MCF 10A (cell line): Measurements from ENCODE around the gene HPCAL1. TPM values are rescaled to one million over a fixed set of nuclear protein-coding genes. Genes with fewer than 3 reads are reported as not detected.
"Not testable (repeated sequence)": the region's sequence is repeated elsewhere in the genome, so short reads cannot be mapped to it uniquely, and the experiment has no call there.

ENCODE experiments used
- BruUV-seq: library from RNA; stranded (reverse); fragments of 400-500 nt; replicated peaks from 2 replicates; lab custom pipeline; 2021; lab: Mats Ljungman, UMichigan
- CTCF ChIA-PET: fragments of 300-600 bp; sonication (Branson Sonifier 250); formaldehyde crosslinking; extraction: SDS; loops from one replicate; lab custom pipeline; 2021; ENCODE audit warnings: antibody characterized with exemption, inconsistent platforms; lab: Yijun Ruan, JAX
- POLR2A ChIA-PET: fragments of 300-600, 350-650 bp; sonication (Branson Sonifier 250); formaldehyde crosslinking; extraction: SDS; loops from one replicate; lab custom pipeline; 2020; ENCODE audit warnings: antibody characterized with exemption, inconsistent platforms; lab: Yijun Ruan, JAX
- DNase-seq: peaks from one replicate; pipeline ENCODE4 v3.0.0-alpha.2; 2018; ENCODE audit not compliant: unreplicated experiment
- H3K27ac Mint-ChIP-seq: one replicate; pipeline ENCODE4 v1.8.0; 2022; ENCODE audit warnings: mild to moderate bottlenecking, low read depth, mixed read lengths; ENCODE audit not compliant: unreplicated experiment
- H3K27me3 Mint-ChIP-seq: one replicate; pipeline ENCODE4 v1.8.0; 2022; ENCODE audit warnings: mixed read lengths; ENCODE audit not compliant: insufficient read depth, unreplicated experiment
- H3K36me3 Mint-ChIP-seq: one replicate; pipeline ENCODE4 v1.8.0; 2022; ENCODE audit warnings: mild to moderate bottlenecking, moderate library complexity, mixed read lengths; ENCODE audit not compliant: insufficient read depth, unreplicated experiment
- H3K4me1 Mint-ChIP-seq: one replicate; pipeline ENCODE4 v1.8.0; 2022; ENCODE audit warnings: mixed read lengths; ENCODE audit not compliant: insufficient read depth, unreplicated experiment
- H3K4me3 Mint-ChIP-seq: one replicate; pipeline ENCODE4 v1.8.0; 2022; ENCODE audit warnings: mild to moderate bottlenecking, moderate library complexity, mixed read lengths; ENCODE audit not compliant: unreplicated experiment
- H3K9me3 Mint-ChIP-seq: one replicate; pipeline ENCODE4 v1.8.0; 2022; ENCODE audit warnings: mixed read lengths; ENCODE audit not compliant: unreplicated experiment
- CTCF ChIP-seq: fragments of 200-600 bp; IDR thresholded peaks from one replicate; pipeline ENCODE4 v1.8.0; 2022; ENCODE audit warnings: antibody characterized with exemption, mild to moderate bottlenecking; ENCODE audit not compliant: unreplicated experiment
- intact Hi-C: fragments of 100-400 bp; cut with micrococcal nuclease; formaldehyde crosslinking; loops from 2 replicates; pipeline ENCODE4 v1.14.1; 2022
- total RNA-seq: library from RNA; stranded (reverse); gene quantifications from 2 replicates; pipeline ENCODE4 v1.2.3, GENCODE V29; 2022

The HPCAL1 gene
- total RNA-seq, 1 experiment from 2014 or later = 144 TPM

GRCh38 chr2:10289352-10289751, 13.4 kb upstream of the HPCAL1 start:
- intact Hi-C loops = no loop called here
- no TSS peak for BruUV-seq
- Mint-ChIP-seq H3K4me1 (peaks cover 43% of the 10 kb centered on the region), H3K27ac (peak overlapping the region; percentile 27), H3K36me3 (no peaks in the 10 kb centered on the region), H3K27me3 (no peaks in the 10 kb centered on the region), H3K9me3 (peaks cover 5% of the 10 kb centered on the region), H3K4me3 (no peak overlapping the region)
- DNase-seq = peak; percentile 31
- no peak for TF ChIP-seq CTCF
- ChIA-PET POLR2A (interaction anchor here (0.9 to 1.6 kb wide), 5 partner anchors 9 to 120 kb away, joined by 3 to 5 read pairs (median 3); partner anchors contain the start of gene HPCAL1), CTCF (interaction anchor here (2.5 kb wide), 1 partner anchor 119 kb away, joined by 8 read pairs; no protein-coding TSS in a partner anchor)

GRCh38 chr2:10289891-10290290, 12.8 kb upstream of the HPCAL1 start:
- peak; percentile 93 for DNase-seq
- Mint-ChIP-seq H3K4me1 (peaks cover 41% of the 10 kb centered on the region), H3K27me3 (no peaks in the 10 kb centered on the region), H3K27ac (peak overlapping the region; percentile 27), H3K36me3 (no peaks in the 10 kb centered on the region), H3K9me3 (peaks cover 5% of the 10 kb centered on the region), H3K4me3 (no peak overlapping the region)
- intact Hi-C loops = no loop called here
- no TSS peak for BruUV-seq
- ChIA-PET CTCF (interaction anchor here (0.6 to 2.5 kb wide), 4 partner anchors 9 to 177 kb away, joined by 3 to 8 read pairs (median 4); no protein-coding TSS in a partner anchor), POLR2A (interaction anchor here (0.6 to 1.6 kb wide), 5 partner anchors 8 to 1384 kb away, joined by 3 to 5 read pairs (median 3); partner anchors contain the start of gene HPCAL1)
- TF ChIP-seq CTCF = no peak

- H3K27me3 Mint-ChIP-seq, BruUV-seq, H3K36me3 Mint-ChIP-seq, H3K9me3 Mint-ChIP-seq, H3K27ac Mint-ChIP-seq, DNase-seq, H3K4me3 Mint-ChIP-seq, POLR2A ChIA-PET, intact Hi-C loops: not testable (repeated sequence)
- CTCF ChIA-PET = interaction anchor here (0.6 to 0.7 kb wide), 2 partner anchors 48 to 1518 kb away, joined by 3 read pairs; no protein-coding TSS in a partner anchor
- peaks cover 29% of the 10 kb centered on the region for H3K4me1 Mint-ChIP-seq
These were observed 11.3 kb upstream of the HPCAL1 start for GRCh38 chr2:10291376-10291775.

- intact Hi-C loops = no loop called here
- H3K4me3 Mint-ChIP-seq = no peak overlapping the region
- no peak for TF ChIP-seq CTCF
- ChIA-PET POLR2A (no interaction called here), CTCF (interaction anchor here (0.6 to 0.7 kb wide), 2 partner anchors 49 to 1517 kb away, joined by 3 read pairs; no protein-coding TSS in a partner anchor)
- H3K36me3 Mint-ChIP-seq = no peaks in the 10 kb centered on the region
- no peaks in the 10 kb centered on the region for H3K27me3 Mint-ChIP-seq
- no TSS peak for BruUV-seq
- peaks cover 5% of the 10 kb centered on the region for H3K9me3 Mint-ChIP-seq
- peaks cover 29% of the 10 kb centered on the region for H3K4me1 Mint-ChIP-seq
- no peak overlapping the region for H3K27ac Mint-ChIP-seq
- DNase-seq = no peak
These were observed 10.7 kb upstream of the HPCAL1 start for GRCh38 chr2:10292033-10292432.
